Neutrophil (primary cell): ENCODE measurements around the gene VSIG4.

Experiments
- H3K27ac ChIP-seq: fragments of 200-600 bp; sonication (generic); 2 replicates; pipeline ENCODE4 v1.5.1; 2016; ENCODE audit warnings: mild to moderate bottlenecking, moderate library complexity
- H3K27me3 ChIP-seq: fragments of 200-600 bp; sonication (generic); 2 replicates; pipeline ENCODE4 v1.6.0; 2016; ENCODE audit warnings: mild to moderate bottlenecking
- H3K36me3 ChIP-seq: fragments of 200-600 bp; sonication (generic); 2 replicates; pipeline ENCODE4 v1.5.1; 2017
- H3K4me1 ChIP-seq, 2 experiments: fragments of 200-600 bp in 1 of 2; sonication (generic) in 1 of 2; 1 replicate in 1 of 2; 2 replicates in 1 of 2; pipeline versions ENCODE4 v1.5.1 to v1.6.1; 2013 to 2016; ENCODE audit warnings: low read depth in 1 of 2, low read length in 1 of 2, mild to moderate bottlenecking in 1 of 2, moderate library complexity in 1 of 2; ENCODE audit not compliant: control insufficient read depth in 1 of 2, insufficient read depth in 1 of 2
- H3K4me3 ChIP-seq, 2 experiments: fragments of 200-600 bp in 1 of 2; sonication (generic) in 1 of 2; 1 replicate in 1 of 2; 2 replicates in 1 of 2; pipeline ENCODE4 v1.5.1; 2013 to 2016; ENCODE audit warnings: low read depth in 1 of 2, low read length in 1 of 2, mild to moderate bottlenecking in 1 of 2, moderate library complexity in 1 of 2
- H3K9me3 ChIP-seq: fragments of 200-600 bp; sonication (generic); 2 replicates; pipeline ENCODE4 v1.5.1; 2016
- CTCF ChIP-seq: fragments of 200-600 bp; sonication (generic); IDR thresholded peaks from 2 replicates; pipeline ENCODE4 v1.5.1; 2016; ENCODE audit warnings: antibody characterized with exemption

Gene VSIG4

DNA sequence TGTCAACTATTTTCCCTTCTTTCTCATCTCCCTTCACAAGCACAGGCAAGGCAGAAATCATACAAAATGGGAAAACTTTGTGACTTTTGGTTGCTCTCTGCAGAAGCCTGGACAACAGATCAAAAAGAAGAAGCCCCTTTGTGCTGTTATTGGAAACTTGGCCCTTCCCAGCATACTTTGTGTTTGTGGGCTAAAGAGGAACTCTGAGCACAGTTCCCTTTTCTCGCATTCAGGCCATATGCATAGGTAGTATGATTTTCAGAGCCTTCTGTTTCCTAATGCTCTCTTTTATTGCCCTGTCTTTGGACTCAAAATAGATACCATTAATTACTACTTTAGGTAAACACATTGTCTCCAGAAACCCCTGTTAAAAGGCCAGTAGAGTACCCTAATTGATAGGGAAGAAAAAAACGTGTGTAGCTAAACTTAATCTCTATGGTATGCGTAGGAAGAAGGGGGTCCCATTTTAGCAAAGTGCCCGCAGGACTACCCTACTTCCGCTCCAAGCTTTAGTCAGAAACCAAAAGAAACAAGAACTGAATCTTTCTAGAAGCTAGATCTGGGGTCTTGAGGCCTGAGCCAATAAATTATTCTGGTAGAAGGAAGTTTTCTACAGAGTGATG is 26.6 kb downstream of the VSIG4 start:
- Histone ChIP-seq H3K4me3 (peak overlapping the region; percentile 75 to 88), H3K36me3 (peaks cover 11% of the 10 kb centered on the region), H3K4me1 (peaks cover 65 to 100% of the 10 kb centered on the region in 2 experiments), H3K27ac (peak overlapping the region; percentile 99), H3K27me3 (no peaks in the 10 kb centered on the region), H3K9me3 (no peaks in the 10 kb centered on the region)
- TF ChIP-seq CTCF: no peak

DNA sequence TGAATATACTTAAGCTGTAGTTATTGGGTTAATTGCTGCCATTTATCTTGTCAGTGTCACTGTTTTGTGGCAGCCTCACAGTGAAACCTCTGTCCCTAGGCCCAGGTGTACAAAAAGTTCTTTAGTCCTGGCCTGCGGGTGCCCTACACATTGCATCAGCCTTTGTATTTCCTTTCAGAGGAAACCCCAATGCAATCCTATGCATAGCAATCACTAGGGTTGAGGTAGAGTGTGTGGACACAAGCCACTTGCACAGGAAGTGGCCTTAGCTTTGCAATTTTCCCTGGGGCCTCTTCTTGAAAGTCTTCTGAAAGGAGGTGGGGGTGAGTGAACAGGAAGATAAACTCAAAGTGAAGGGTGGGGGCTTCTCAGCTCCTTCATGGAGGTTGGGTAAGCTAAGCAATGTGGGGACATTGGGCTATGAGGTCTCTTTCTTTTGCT is 27.8 kb downstream of the VSIG4 start:
- Histone ChIP-seq H3K9me3 (no peaks in the 10 kb centered on the region), H3K4me3 (peak overlapping the region; percentile 51 to 88), H3K27me3 (no peaks in the 10 kb centered on the region), H3K36me3 (no peaks in the 10 kb centered on the region), H3K27ac (peak overlapping the region; percentile 99), H3K4me1 (peaks cover 77 to 100% of the 10 kb centered on the region in 2 experiments)
- peak; percentile 8 for TF ChIP-seq CTCF

DNA sequence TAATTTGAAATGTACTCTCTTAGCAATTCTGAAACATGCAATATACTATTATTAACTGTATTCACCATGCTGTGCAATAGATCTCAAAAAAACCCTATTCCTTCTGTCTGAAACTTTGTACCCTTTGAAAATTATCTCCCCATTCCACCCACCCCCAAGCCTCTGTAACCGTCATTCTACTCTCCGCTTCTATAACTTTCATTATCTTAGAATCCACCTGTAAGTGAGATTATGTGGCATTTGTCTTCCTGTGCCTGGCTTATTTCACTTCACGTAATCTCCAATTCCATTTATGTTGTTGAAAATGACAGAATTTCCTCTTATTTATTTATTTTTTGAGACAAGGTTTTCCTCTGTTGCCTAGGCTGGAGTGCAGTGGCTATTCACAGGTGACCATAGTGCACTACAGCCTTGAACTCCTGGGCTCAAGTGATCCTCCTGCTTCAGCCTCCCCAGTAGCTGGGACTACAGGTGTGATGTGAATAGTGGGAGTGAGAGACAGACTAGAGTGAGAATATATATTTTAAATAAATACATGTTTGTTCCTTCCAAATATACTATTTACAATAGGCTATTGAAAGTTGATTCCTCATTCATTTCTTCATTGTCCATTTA is 30.5 kb downstream of the VSIG4 start:
- H3K27me3 ChIP-seq: no peaks in the 10 kb centered on the region
- H3K27ac ChIP-seq: peak overlapping the region; percentile 99
- H3K4me3 ChIP-seq: no peak overlapping the region
- H3K36me3 ChIP-seq: no peaks in the 10 kb centered on the region
- H3K9me3 ChIP-seq: no peaks in the 10 kb centered on the region
- TF ChIP-seq CTCF: no peak
- peaks cover 95 to 98% of the 10 kb centered on the region in 2 experiments for H3K4me1 ChIP-seq

GRCh38 chrX:66008328-66008970 is 31.4 kb downstream of the VSIG4 start:
- no peak for TF ChIP-seq CTCF
- Histone ChIP-seq H3K27ac (peak overlapping the region; percentile 99), H3K9me3 (no peaks in the 10 kb centered on the region), H3K27me3 (no peaks in the 10 kb centered on the region), H3K36me3 (no peaks in the 10 kb centered on the region), H3K4me3 (peak overlapping the region in 1 of 2 experiments; percentile 7), H3K4me1 (peaks cover 95 to 98% of the 10 kb centered on the region in 2 experiments)

DNA sequence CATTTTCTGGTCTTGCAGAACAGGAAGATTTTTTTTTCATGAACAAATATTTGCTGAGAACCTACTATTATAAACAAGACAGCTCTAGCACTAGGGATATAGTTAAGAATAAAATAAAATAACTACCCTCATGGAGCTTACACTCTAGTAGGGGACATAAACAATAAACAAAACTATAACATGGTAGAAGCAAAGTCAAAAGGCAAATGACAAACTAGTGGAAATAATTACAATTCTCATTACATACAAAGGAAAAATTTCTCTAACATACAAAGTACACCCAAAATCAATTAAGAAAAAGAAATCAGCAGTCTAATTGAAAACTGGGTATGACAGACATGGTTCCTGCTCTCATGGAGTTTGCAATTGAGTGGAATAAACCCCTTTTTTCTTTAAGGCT is 32.0 kb downstream of the VSIG4 start:
- peaks cover 95 to 98% of the 10 kb centered on the region in 2 experiments for H3K4me1 ChIP-seq
- H3K4me3 ChIP-seq: peak overlapping the region in 1 of 2 experiments; percentile 7
- H3K27me3 ChIP-seq: no peaks in the 10 kb centered on the region
- TF ChIP-seq CTCF: no peak
- H3K9me3 ChIP-seq: no peaks in the 10 kb centered on the region
- no peaks in the 10 kb centered on the region for H3K36me3 ChIP-seq
- H3K27ac ChIP-seq: peak overlapping the region; percentile 99
